ENCODE data around the gene TAF3. TPM values are rescaled to one million over a fixed set of nuclear protein-coding genes. Genes with fewer than 3 reads are reported as not detected.

TAF3 gene
- total and polyA plus RNA-seq, 8 donors, result 7.0 to 10.4 (median 9.2) TPM

GRCh38 chr10:7917736-7918135 lies 99.4 kb downstream of the TAF3 start:
- no peaks in the 10 kb centered on the region for H3K27me3 ChIP-seq
- no peak overlapping the region for H3K27ac ChIP-seq
- no peak overlapping the region for H3K4me3 ChIP-seq
- H3K4me1 ChIP-seq, result no peaks in the 10 kb centered on the region
- H3K9me3 ChIP-seq, result no peaks in the 10 kb centered on the region
- TF ChIP-seq, protein P1, sequence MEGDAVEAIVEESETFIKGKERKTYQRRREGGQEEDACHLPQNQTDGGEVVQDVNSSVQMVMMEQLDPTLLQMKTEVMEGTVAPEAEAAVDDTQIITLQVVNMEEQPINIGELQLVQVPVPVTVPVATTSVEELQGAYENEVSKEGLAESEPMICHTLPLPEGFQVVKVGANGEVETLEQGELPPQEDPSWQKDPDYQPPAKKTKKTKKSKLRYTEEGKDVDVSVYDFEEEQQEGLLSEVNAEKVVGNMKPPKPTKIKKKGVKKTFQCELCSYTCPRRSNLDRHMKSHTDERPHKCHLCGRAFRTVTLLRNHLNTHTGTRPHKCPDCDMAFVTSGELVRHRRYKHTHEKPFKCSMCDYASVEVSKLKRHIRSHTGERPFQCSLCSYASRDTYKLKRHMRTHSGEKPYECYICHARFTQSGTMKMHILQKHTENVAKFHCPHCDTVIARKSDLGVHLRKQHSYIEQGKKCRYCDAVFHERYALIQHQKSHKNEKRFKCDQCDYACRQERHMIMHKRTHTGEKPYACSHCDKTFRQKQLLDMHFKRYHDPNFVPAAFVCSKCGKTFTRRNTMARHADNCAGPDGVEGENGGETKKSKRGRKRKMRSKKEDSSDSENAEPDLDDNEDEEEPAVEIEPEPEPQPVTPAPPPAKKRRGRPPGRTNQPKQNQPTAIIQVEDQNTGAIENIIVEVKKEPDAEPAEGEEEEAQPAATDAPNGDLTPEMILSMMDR (IDR thresholded peaks at IDR 0.05), result no peak
- ATAC-seq, result no peak
- H3K36me3 ChIP-seq, result no peaks in the 10 kb centered on the region
- DNase-seq, result no peak
- intact Hi-C loops (cut with DNase I), result no loop called here

GRCh38 chr10:7922707-7923106 lies 104.4 kb downstream of the TAF3 start:
- no peaks in the 10 kb centered on the region for H3K36me3 ChIP-seq
- no peak overlapping the region for H3K27ac ChIP-seq
- no peaks in the 10 kb centered on the region for H3K9me3 ChIP-seq
- H3K4me3 ChIP-seq, result no peak overlapping the region
- no peaks in the 10 kb centered on the region for H3K27me3 ChIP-seq
- ATAC-seq (no peak), DNase-seq (no peak)
- TF ChIP-seq, protein P1 (IDR thresholded peaks at IDR 0.05), result no peak
- intact Hi-C loops (cut with DNase I), result no loop called here
- no peaks in the 10 kb centered on the region for H3K4me1 ChIP-seq

DNA sequence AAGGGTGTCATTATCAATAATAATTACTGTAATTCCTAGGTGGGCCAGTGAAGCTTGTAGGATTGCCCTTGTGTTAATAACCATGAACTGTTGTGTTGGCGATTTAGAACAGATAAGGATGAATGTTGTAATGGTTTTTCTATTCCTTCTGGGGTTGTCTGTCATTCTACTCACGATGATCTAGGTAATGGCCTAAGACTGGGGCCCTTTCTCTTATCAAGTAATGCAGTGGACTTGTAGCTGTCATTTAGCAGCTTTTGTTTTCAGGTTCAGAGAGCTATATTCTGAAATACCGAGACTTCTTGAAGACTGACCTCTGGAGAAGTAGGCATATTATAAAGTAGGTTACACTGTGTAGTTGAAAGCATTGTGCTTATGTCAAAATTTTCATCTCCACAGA lies 110.2 kb downstream of the TAF3 start:
- no peak overlapping the region for H3K4me3 ChIP-seq
- DNase-seq (no peak), ATAC-seq (no peak)
- no peaks in the 10 kb centered on the region for H3K4me1 ChIP-seq
- intact Hi-C loops (cut with DNase I), result no loop called here
- TF ChIP-seq, protein P1 (IDR thresholded peaks at IDR 0.05), result no peak
- no peaks in the 10 kb centered on the region for H3K27me3 ChIP-seq
- H3K36me3 ChIP-seq, result no peaks in the 10 kb centered on the region
- no peak overlapping the region for H3K27ac ChIP-seq
- H3K9me3 ChIP-seq, result no peaks in the 10 kb centered on the region

DNA sequence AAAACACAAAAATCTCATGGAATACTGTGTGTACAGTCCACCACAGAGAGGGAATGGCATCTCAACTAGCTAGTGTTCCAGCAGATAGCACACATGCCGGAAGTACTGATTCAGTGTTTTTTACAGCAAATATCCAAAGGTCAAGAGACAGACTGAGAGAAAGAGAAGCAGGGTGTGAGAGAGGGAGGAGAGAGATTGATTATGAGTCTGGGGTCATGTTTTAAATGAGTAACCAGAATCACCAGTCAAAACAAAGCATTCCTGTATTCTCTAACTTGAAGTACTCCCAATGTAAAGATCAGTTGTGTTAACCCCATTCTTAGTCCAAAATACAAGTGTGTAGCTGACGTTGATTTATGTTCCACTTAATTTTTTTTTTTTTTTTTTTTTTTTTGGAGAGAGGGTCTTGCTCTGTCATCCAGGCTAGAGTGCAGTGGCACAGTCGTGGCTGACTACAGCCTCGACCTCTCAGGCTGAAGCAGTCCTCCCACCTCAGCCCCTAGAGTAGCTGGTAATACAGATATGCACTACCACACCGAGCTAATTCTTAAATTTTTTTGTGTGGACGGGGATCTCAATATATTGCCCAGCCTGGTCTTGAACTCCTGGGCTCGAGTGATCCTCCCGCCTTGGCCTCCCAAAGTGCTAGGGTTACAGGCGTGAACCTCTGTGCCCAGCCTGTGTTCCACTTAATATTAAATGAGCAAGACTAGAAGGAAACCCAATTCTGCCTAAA lies 114.2 kb downstream of the TAF3 start:
- intact Hi-C loops (cut with DNase I), result no loop called here
- no peak overlapping the region for H3K27ac ChIP-seq
- no peak for DNase-seq
- H3K27me3 ChIP-seq, result no peaks in the 10 kb centered on the region
- TF ChIP-seq, protein P1 (IDR thresholded peaks at IDR 0.05), result no peak
- no peak for ATAC-seq
- no peaks in the 10 kb centered on the region for H3K36me3 ChIP-seq
- H3K4me1 ChIP-seq, result no peaks in the 10 kb centered on the region
- H3K9me3 ChIP-seq, result no peaks in the 10 kb centered on the region
- no peak overlapping the region for H3K4me3 ChIP-seq

DNA sequence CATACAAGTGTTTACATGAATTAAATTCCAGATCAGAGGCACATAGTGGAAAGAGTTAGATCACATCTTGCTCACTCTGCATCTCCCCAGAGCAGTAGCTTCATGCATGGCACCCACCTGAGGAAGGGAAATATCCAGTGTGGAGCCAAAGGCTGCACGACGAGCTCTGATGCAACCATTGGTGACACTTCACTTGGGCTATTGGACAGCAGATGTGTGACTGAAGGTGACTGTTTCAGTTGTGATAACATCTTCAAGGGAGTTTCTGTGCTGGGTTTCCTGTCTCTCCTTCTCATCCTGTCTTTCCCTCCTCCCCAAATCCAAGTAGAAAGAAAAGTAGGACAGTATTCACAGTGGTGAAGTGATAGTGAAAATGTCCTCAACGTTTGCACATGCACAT lies 115.0 kb downstream of the TAF3 start:
- DNase-seq (no peak), ATAC-seq (no peak)
- intact Hi-C loops (cut with DNase I), result no loop called here
- TF ChIP-seq, protein P1 (IDR thresholded peaks at IDR 0.05), result no peak
- H3K36me3 ChIP-seq, result no peaks in the 10 kb centered on the region
- peaks cover 0 to 3% of the 10 kb centered on the region in 2 donors for H3K4me1 ChIP-seq
- no peak overlapping the region for H3K27ac ChIP-seq
- H3K27me3 ChIP-seq, result no peaks in the 10 kb centered on the region
- no peaks in the 10 kb centered on the region for H3K9me3 ChIP-seq
- H3K4me3 ChIP-seq, result no peak overlapping the region

Data from left lung (tissue), 10 donors.